DOHH2 (cell line): ENCODE measurements around the gene ZMIZ1.

Experiments used
- H3F3A ChIP-seq: fragments of 200-600 bp; sonication (generic), shearing (Covaris generic); 2 replicates; pipeline ENCODE4 v1.6.0; 2016; ENCODE audit warnings: antibody characterized with exemption, mild to moderate bottlenecking; ENCODE audit not compliant: control insufficient read depth, insufficient read depth
- H3K27ac ChIP-seq: fragments of 200-600 bp; sonication (generic); 2 replicates; pipeline ENCODE4 v1.5.1; 2014; ENCODE audit warnings: low read depth, mild to moderate bottlenecking, low read length, moderate library complexity
- H3K27me3 ChIP-seq: fragments of 200-600 bp; sonication (generic); 2 replicates; pipeline ENCODE4 v1.6.1; 2014; ENCODE audit warnings: mild to moderate bottlenecking, low read length, mixed read lengths; ENCODE audit not compliant: control insufficient read depth
- H3K36me3 ChIP-seq: fragments of 200-600 bp; sonication (generic); 2 replicates; pipeline ENCODE4 v1.6.1; 2014; ENCODE audit warnings: mild to moderate bottlenecking, low read length, moderate library complexity, mixed read lengths; ENCODE audit not compliant: control insufficient read depth
- H3K4me1 ChIP-seq: fragments of 200-600 bp; sonication (generic); 2 replicates; pipeline ENCODE4 v1.6.1; 2014; ENCODE audit warnings: mild to moderate bottlenecking, low read length, mixed read lengths; ENCODE audit not compliant: control insufficient read depth
- H3K4me2 ChIP-seq: fragments of 200-600 bp; sonication (generic); 2 replicates; pipeline ENCODE4 v1.6.0; 2014; ENCODE audit warnings: mild to moderate bottlenecking, low read length, moderate library complexity
- H3K4me3 ChIP-seq: fragments of 200-600 bp; sonication (generic); 2 replicates; pipeline ENCODE4 v1.5.1; 2014; ENCODE audit warnings: mild to moderate bottlenecking, low read length, mixed read lengths
- H3K79me2 ChIP-seq: fragments of 200-600 bp; sonication (generic); 2 replicates; pipeline ENCODE4 v1.6.1; 2014; ENCODE audit warnings: mild to moderate bottlenecking, low read length, mixed read lengths; ENCODE audit not compliant: control insufficient read depth
- H3K9me2 ChIP-seq: fragments of 200-600 bp; sonication (generic); replicated peaks from 2 replicates; pipeline ENCODE4 v1.6.1; 2014; ENCODE audit warnings: mild to moderate bottlenecking, low read length, mixed read lengths; ENCODE audit not compliant: control insufficient read depth
- H3K9me3 ChIP-seq: fragments of 200-600 bp; sonication (generic); 2 replicates; pipeline ENCODE4 v1.6.1; 2014; ENCODE audit warnings: antibody characterized with exemption, low read length, mixed read lengths; ENCODE audit not compliant: control insufficient read depth, insufficient read depth
- H4K20me1 ChIP-seq: fragments of 200-600 bp; sonication (generic); 2 replicates; pipeline ENCODE4 v1.6.0; 2014; ENCODE audit warnings: low read depth, mild to moderate bottlenecking, antibody characterized with exemption, low read length, moderate library complexity; ENCODE audit not compliant: control insufficient read depth, insufficient read depth
- EZH2phosphoT487 ChIP-seq: fragments of 200-600 bp; sonication (generic); IDR thresholded peaks from 2 replicates; pipeline ENCODE4 v1.6.1; 2017; ENCODE audit warnings: borderline replicate concordance, mild to moderate bottlenecking, antibody characterized with exemption, low read length, moderate library complexity, mixed read lengths
- TF ChIP-seq, protein P1 (sequence below): fragments of 200-600 bp; sonication (generic); IDR thresholded peaks from one replicate; pipeline ENCODE4 v1.5.1; 2014; ENCODE audit warnings: antibody characterized with exemption, mild to moderate bottlenecking, low read depth, low read length; ENCODE audit not compliant: poor library complexity, severe bottlenecking

Gene ZMIZ1

DNA sequence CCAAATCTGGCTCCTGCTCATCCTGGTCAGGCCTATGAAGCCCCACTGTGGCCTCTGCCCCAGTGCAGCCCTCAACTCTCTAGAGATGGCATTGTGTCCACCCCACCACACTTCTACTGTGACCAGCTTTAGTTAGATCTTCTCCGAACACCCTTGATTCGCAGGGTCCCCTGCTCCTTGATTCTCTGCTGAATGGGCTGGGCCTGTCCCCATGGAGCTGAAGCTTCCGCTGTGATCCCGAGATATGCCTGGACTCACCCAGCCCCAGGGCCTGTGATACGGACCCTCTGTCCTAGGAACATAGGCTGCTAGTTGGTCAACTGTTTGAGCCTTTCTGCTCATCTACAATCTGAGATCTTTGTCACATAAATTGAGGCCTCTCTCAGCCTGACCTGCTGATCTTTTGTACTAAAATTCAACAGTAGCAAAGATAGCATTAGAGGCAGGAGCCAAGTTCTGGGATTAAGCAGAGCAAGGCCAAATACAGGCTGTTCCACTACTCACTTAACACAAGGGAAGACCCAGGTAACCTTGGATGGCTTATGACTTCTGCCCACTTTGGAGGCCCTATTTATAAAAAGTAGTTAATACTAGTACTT is 272.0 kb downstream of the ZMIZ1 start:
- Histone ChIP-seq H3K9me2 (no peaks in the 10 kb centered on the region), H3K27ac (no peak overlapping the region), H3K4me2 (no peak overlapping the region), H3K4me1 (no peaks in the 10 kb centered on the region), H3K4me3 (no peak overlapping the region), H4K20me1 (no peaks in the 10 kb centered on the region), H3F3A (no peaks in the 10 kb centered on the region), H3K27me3 (no peaks in the 10 kb centered on the region), H3K79me2 (no peaks in the 10 kb centered on the region), H3K9me3 (no peaks in the 10 kb centered on the region), H3K36me3 (no peaks in the 10 kb centered on the region)
- TF ChIP-seq, protein P1, sequence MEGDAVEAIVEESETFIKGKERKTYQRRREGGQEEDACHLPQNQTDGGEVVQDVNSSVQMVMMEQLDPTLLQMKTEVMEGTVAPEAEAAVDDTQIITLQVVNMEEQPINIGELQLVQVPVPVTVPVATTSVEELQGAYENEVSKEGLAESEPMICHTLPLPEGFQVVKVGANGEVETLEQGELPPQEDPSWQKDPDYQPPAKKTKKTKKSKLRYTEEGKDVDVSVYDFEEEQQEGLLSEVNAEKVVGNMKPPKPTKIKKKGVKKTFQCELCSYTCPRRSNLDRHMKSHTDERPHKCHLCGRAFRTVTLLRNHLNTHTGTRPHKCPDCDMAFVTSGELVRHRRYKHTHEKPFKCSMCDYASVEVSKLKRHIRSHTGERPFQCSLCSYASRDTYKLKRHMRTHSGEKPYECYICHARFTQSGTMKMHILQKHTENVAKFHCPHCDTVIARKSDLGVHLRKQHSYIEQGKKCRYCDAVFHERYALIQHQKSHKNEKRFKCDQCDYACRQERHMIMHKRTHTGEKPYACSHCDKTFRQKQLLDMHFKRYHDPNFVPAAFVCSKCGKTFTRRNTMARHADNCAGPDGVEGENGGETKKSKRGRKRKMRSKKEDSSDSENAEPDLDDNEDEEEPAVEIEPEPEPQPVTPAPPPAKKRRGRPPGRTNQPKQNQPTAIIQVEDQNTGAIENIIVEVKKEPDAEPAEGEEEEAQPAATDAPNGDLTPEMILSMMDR, result no peak
- no peak for TF ChIP-seq EZH2phosphoT487

DNA sequence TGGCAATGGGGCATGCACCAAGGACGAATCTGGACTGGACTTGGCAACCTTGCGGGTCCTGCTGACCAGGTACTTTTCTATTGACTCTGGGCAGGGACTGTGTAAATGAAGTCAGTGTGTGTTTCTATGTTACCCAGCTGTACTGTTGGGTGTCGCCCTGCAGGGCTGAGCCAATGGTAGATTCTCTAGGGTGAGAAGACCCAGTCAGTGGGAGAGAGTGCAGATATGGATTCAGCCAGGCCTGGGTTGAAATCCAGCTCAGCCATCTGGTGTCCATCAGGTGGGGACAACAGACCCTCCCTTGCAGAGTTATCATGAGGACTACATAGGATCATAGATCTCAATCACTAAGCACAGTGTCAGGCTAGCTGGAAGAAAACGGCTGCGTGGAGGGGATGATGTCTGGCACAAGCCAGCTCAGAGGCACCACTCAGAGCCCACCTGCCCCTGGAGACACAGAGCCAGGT is 273.6 kb downstream of the ZMIZ1 start:
- no peak overlapping the region for H3K4me3 ChIP-seq
- no peaks in the 10 kb centered on the region for H3K36me3 ChIP-seq
- H3K9me2 ChIP-seq, result no peaks in the 10 kb centered on the region
- H4K20me1 ChIP-seq, result no peaks in the 10 kb centered on the region
- peaks cover 9% of the 10 kb centered on the region for H3K4me1 ChIP-seq
- H3K79me2 ChIP-seq, result peaks cover under 1% of the 10 kb centered on the region
- H3K4me2 ChIP-seq, result no peak overlapping the region
- TF ChIP-seq, protein P1, result no peak
- no peak for TF ChIP-seq EZH2phosphoT487
- H3F3A ChIP-seq, result no peaks in the 10 kb centered on the region
- no peaks in the 10 kb centered on the region for H3K27me3 ChIP-seq
- no peak overlapping the region for H3K27ac ChIP-seq
- H3K9me3 ChIP-seq, result no peaks in the 10 kb centered on the region

DNA sequence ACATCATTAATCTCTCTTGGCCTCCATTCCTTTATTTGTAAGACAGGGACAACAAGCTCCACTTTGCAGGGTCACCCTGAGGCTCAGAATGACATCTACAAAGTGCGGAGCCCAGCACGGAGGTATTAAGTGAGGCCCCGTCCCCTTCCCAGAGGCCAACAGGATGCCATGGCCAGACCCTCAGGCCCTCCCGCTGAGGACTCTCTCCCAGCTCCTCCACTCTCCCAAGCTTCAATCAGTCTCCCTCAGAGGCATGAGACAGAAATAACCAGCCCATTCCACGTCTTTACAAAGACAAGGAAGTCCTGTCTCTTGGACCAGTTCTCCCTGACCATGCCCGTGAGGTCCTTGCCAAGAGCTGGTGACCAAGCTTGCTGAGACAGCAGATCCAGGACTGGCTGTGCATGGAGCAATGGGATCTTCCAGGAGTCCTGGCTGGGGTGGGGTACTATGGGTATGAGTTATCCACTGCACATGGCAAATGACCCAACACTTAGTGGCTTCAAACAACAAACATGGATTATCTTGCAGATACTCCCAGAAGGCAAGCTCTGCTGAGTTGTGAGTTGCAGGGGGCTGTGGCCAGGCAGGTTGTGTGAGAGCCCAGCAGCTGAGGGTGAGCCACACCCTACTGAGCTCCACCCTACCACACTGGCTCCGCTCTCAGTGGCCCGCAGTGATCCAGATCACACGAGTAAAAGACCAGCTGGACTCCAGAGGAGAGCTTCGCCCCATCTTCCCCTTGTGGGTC is 274.2 kb downstream of the ZMIZ1 start:
- peaks cover 5% of the 10 kb centered on the region for H3K36me3 ChIP-seq
- no peak overlapping the region for H3K4me2 ChIP-seq
- peaks cover 7% of the 10 kb centered on the region for H3K79me2 ChIP-seq
- H3K27ac ChIP-seq, result no peak overlapping the region
- H4K20me1 ChIP-seq, result no peaks in the 10 kb centered on the region
- H3F3A ChIP-seq, result no peaks in the 10 kb centered on the region
- peaks cover 12% of the 10 kb centered on the region for H3K4me1 ChIP-seq
- H3K4me3 ChIP-seq, result no peak overlapping the region
- TF ChIP-seq, protein P1, result no peak
- no peak for TF ChIP-seq EZH2phosphoT487
- no peaks in the 10 kb centered on the region for H3K27me3 ChIP-seq
- H3K9me2 ChIP-seq, result no peaks in the 10 kb centered on the region
- H3K9me3 ChIP-seq, result no peaks in the 10 kb centered on the region
